ENCODE data around the gene ATP6V0A4.

The ATP6V0A4 gene

GRCh38 chr7:138750473-138750872 lies 47.5 kb downstream of the ATP6V0A4 start:
- in situ Hi-C loops (cut with MboI; ENCODE audit: low pct_unique_long_range_greater_than_20kb, low sequenced_read_pairs, unreplicated experiment): no loop called here
- no peak for TF ChIP-seq CTCF (IDR thresholded peaks at IDR 0.05; ENCODE audit: extremely low read depth, insufficient read depth, missing control alignments)
- no peak for DNase-seq (ENCODE audit: low spot score)

DNA sequence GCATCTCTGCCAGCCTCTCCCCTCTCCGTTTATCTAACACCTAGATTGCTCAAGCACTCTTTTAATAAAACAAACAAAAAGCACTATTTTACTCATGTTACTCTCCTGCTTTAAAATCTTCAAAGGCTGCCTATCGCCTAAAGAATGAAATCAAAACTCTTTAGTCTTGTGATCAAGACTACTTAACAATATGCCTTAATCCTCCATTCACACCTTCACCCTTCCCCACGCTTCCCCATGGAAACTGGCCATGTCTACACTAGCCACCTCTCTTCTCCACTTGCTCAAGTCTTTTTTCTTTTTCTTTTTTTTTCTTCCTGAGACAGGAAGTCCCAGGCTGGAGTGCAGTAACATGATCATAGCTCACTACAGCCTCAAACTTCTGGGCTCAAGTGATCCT lies 48.0 kb downstream of the ATP6V0A4 start:
- in situ Hi-C loops (cut with MboI; ENCODE audit: low pct_unique_long_range_greater_than_20kb, low sequenced_read_pairs, unreplicated experiment): loop anchor here (25.0 kb wide), 4 partner anchors 288 to 1138 kb away; partner anchors contain the start of gene TRIM24
- TF ChIP-seq CTCF (IDR thresholded peaks at IDR 0.05; ENCODE audit: extremely low read depth, insufficient read depth, missing control alignments): no peak

GRCh38 chr7:138748666-138749065 lies 49.3 kb downstream of the ATP6V0A4 start:
- in situ Hi-C loops (cut with MboI; ENCODE audit: low pct_unique_long_range_greater_than_20kb, low sequenced_read_pairs, unreplicated experiment): loop anchor here (25.0 kb wide), 4 partner anchors 286 to 1136 kb away; partner anchors contain the start of gene TRIM24
- DNase-seq (ENCODE audit: low spot score): no peak
- no peak for TF ChIP-seq CTCF (IDR thresholded peaks at IDR 0.05; ENCODE audit: extremely low read depth, insufficient read depth, missing control alignments)

More for the DNA sequence above, 48.0 kb downstream of the ATP6V0A4 start:
- DNase-seq (ENCODE audit: low spot score): no peak

DNA sequence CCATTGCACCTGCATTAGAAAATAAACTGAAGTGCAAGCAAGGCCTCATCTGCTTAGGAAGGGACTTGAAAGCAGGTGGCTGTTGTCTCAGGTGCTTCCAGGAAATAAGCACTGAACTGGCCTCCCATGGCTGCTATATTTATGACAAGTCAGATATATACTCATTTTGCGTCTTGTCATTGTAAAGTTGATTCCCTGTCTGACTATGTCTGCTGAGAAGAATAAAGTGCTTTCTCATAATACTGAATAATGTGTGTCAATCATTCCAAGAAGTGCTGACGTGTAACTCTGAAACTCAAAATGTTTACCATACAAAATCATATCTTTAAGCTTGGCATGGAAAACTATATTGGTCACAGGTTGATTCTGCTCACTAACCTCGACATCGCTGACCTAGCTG lies 51.9 kb downstream of the ATP6V0A4 start:
- TF ChIP-seq CTCF (IDR thresholded peaks at IDR 0.05; ENCODE audit: extremely low read depth, insufficient read depth, missing control alignments): no peak
- in situ Hi-C loops (cut with MboI; ENCODE audit: low pct_unique_long_range_greater_than_20kb, low sequenced_read_pairs, unreplicated experiment): loop anchor here (25.0 kb wide), 4 partner anchors 284 to 1134 kb away; partner anchors contain the start of gene TRIM24
- no peak for DNase-seq (ENCODE audit: low spot score)

GRCh38 chr7:138745189-138745588 lies 52.8 kb downstream of the ATP6V0A4 start:
- in situ Hi-C loops (cut with MboI; ENCODE audit: low pct_unique_long_range_greater_than_20kb, low sequenced_read_pairs, unreplicated experiment): loop anchor here (25.0 kb wide), 4 partner anchors 283 to 1133 kb away; partner anchors contain the start of gene TRIM24
- TF ChIP-seq CTCF (IDR thresholded peaks at IDR 0.05; ENCODE audit: extremely low read depth, insufficient read depth, missing control alignments): no peak
- no peak for DNase-seq (ENCODE audit: low spot score)

DNA sequence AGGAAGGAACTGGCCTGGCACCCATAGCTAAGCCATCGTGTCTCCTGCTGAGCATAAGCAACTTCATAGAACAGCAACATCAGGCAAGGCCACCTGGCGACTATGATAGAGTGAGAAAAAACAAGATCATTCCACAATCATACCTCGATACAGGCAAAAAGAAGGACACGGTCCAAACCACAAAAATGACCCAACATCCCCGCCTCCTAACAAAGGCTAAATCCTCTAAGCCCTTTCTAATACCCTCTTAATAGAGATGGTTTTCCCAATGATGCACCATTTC lies 56.6 kb downstream of the ATP6V0A4 start:
- TF ChIP-seq CTCF (IDR thresholded peaks at IDR 0.05; ENCODE audit: extremely low read depth, insufficient read depth, missing control alignments): no peak
- DNase-seq (ENCODE audit: low spot score): no peak
- in situ Hi-C loops (cut with MboI; ENCODE audit: low pct_unique_long_range_greater_than_20kb, low sequenced_read_pairs, unreplicated experiment): loop anchor here (25.0 kb wide), 4 partner anchors 279 to 1129 kb away; partner anchors contain the start of gene TRIM24

- TF ChIP-seq CTCF (IDR thresholded peaks at IDR 0.05; ENCODE audit: extremely low read depth, insufficient read depth, missing control alignments): no peak
- DNase-seq (ENCODE audit: low spot score): no peak
- in situ Hi-C loops (cut with MboI; ENCODE audit: low pct_unique_long_range_greater_than_20kb, low sequenced_read_pairs, unreplicated experiment): loop anchor here (25.0 kb wide), 4 partner anchors 278 to 1128 kb away; partner anchors contain the start of gene TRIM24
Observed at GRCh38 chr7:138739859-138740258, 58.1 kb downstream of the ATP6V0A4 start.
